ENCODE measurements around the gene MAP2K6.

Gene MAP2K6

DNA sequence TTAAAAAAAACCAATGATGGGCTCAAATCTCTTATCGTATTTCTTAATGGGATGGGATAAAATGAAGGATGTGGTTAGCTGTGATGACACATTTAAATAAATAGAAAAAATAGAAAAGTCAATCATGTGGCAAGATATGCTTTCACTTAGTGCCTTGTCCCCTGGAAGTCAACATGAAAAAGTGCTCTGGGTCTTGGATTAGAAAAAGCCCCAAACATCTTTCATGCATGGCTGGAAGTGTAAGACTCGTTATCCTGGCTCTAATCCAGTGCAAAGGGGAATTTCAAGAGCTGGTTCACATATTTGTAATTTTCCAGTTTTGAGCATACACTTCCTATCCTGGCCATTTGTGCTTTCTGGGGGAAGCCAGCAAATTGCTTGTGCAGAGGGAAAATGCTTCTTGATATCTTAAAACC lies 160.9 kb downstream of the MAP2K6 start:
- H3K27me3 Mint-ChIP-seq = peaks cover 25% of the 10 kb centered on the region
- no peaks in the 10 kb centered on the region for H3K9me3 Mint-ChIP-seq
- no peak overlapping the region for H3K27ac Mint-ChIP-seq
- ATAC-seq = no peak
- no peak overlapping the region for H3K4me3 Mint-ChIP-seq
- H3K4me1 Mint-ChIP-seq = peaks cover 11% of the 10 kb centered on the region
- H3K36me3 Mint-ChIP-seq = no peaks in the 10 kb centered on the region

DNA sequence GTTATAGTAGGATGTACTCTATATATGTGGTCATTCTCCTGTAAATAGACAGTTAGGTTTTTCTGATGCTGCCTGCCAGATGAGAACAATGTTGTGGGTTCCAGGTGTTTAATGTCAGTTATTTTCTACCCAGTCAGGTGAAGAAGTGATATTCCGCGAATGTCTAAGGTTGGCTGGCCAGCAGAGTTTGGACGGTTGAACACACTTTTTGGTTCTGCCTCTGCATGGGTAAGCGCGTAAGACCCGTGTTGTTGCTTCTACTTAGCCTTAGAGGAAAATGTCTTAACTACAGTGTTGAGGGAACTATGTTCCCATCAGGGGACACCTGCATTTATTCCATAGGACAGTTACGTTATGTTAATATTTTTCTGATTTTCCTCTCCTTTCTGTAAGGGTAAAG lies 162.6 kb downstream of the MAP2K6 start:
- H3K27ac Mint-ChIP-seq = no peak overlapping the region
- peaks cover 28% of the 10 kb centered on the region for H3K27me3 Mint-ChIP-seq
- no peak overlapping the region for H3K4me3 Mint-ChIP-seq
- H3K9me3 Mint-ChIP-seq = no peaks in the 10 kb centered on the region
- H3K4me1 Mint-ChIP-seq = peaks cover 24% of the 10 kb centered on the region
- ATAC-seq = no peak
- H3K36me3 Mint-ChIP-seq = no peaks in the 10 kb centered on the region

DNA sequence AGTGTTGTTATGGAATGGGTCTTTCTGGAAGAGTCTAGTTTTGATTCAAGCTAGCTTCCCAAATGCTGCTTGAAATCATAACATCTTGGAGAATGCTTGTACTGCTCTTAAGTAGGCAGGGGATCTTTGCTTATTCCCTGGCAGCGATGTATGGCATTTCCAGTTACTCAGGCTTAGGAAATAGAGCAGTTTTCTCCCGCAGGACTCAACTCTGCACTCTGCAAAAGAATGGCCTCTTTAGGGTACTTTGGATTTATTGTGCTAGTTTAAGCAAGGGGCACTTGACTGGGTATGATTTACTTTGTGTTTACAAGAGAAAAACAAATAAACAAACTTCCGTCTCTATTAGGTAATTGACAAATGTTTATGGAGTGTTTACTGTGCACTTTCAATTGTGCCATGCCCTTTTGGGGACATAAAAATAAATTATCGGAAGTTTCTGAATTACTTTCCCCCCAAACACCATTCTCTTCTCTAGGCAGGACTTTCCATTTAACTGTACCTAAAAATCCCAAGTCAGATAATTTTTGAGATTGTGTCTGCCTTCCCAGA lies 164.0 kb downstream of the MAP2K6 start:
- Mint-ChIP-seq H3K4me3 (no peak overlapping the region), H3K4me1 (peaks cover 24% of the 10 kb centered on the region), H3K27ac (no peak overlapping the region), H3K36me3 (no peaks in the 10 kb centered on the region), H3K27me3 (peaks cover 36% of the 10 kb centered on the region), H3K9me3 (no peaks in the 10 kb centered on the region)
- no peak for ATAC-seq

DNA sequence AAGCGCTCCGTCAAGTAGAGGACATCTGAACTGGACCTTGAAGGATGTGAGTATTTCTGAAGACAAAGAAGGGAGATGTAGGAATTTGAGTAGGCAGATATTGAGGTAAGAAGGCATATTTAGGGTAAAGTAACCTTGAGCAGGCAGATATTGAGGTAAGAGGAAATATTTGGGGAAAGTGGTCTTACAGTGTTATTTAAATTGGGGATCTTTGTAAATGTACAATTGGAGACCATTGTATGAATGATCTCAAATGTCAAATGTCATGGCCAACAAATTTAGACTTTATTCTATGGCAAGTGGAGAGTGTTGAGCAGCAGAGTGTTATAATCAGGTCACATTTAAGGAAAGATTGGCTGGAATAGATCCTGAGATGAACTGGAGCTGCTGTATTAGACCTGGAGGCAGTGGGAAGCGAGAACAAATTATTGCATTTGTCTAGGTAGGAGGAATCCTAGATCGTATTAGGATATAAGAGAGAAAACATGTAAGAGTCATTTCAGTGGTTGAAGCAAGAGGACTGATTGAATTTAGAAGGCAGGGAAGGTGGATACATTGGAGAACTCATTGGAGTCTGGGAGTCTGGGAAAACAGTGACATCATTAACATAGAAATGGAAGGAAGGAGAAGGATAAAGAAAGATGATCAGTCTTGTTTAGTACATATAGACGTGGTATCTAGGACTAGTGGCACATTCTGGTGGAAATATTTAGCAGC lies 165.6 kb downstream of the MAP2K6 start:
- Mint-ChIP-seq H3K9me3 (no peaks in the 10 kb centered on the region), H3K4me1 (peaks cover 24% of the 10 kb centered on the region), H3K36me3 (no peaks in the 10 kb centered on the region), H3K27ac (no peak overlapping the region), H3K27me3 (peaks cover 36% of the 10 kb centered on the region), H3K4me3 (no peak overlapping the region)
- no peak for ATAC-seq

DNA sequence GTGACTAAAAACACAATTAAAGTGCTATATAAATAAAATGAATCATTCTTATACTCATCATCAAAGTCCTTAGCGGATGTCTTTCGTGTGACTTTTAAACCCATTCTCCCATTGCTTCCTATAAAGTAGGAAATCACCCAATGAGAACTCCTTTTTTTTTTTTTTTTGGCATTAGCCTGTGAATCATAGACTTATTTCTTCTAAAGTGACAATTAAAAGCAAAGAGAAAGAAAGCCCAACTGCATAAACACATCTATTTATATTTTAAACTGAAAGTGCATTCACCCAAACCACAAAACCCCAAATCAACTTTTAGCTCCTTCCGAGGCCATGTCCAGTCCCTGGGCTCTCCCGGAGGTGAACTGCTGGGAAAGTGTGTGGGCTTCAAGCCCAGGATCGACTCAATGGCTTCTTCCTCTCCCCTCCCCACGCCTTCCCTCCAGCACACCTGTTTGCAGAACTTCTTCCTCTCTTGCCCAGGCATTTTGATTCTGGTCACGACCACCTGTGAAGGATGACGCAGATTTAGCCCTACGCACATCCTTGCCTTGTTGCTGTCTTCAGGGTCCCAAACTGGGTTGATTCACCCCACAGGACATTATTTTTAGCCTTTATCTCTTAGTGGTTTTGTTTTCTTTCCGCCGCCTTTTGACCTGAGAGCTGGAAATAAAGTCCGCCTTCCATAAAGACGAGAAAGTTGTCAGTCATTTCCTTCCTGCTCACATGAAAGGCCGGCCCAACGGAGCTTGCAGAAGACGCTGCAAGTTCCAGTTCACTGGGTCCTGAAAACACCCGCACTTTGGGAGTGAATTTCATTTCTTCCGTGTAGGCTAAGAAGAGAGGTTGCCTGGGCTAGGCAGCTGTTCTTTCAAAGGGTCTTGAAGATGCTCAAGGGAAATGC lies 166.8 kb downstream of the MAP2K6 start:
- Mint-ChIP-seq H3K4me3 (peak overlapping the region; percentile 67), H3K36me3 (no peaks in the 10 kb centered on the region), H3K9me3 (no peaks in the 10 kb centered on the region), H3K27me3 (peaks cover 29% of the 10 kb centered on the region), H3K27ac (peak overlapping the region; percentile 23), H3K4me1 (peaks cover 17% of the 10 kb centered on the region)
- ATAC-seq = peak; percentile 88

DNA sequence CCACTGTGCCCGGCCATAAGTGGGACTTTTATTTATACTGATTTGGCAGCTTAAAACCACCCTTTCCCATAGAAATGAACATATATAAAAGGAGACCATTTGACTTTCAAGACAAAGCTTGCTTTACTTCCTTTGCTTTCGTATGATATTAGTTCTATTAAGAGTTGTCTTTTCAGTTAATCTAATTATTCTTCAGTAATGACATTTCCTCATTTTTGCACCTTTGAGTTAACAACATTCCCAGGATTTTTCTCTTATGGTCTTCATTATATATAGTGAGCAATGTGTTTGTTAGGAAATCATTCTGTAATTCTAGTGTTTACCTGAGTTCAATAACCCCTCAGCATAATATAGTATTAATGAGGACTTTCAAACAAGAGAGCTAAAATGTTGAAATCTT lies 173.8 kb downstream of the MAP2K6 start:
- Mint-ChIP-seq H3K27ac (no peak overlapping the region), H3K4me3 (no peak overlapping the region), H3K4me1 (no peaks in the 10 kb centered on the region), H3K27me3 (peaks cover 11% of the 10 kb centered on the region), H3K9me3 (no peaks in the 10 kb centered on the region), H3K36me3 (no peaks in the 10 kb centered on the region)
- no peak for ATAC-seq

DNA sequence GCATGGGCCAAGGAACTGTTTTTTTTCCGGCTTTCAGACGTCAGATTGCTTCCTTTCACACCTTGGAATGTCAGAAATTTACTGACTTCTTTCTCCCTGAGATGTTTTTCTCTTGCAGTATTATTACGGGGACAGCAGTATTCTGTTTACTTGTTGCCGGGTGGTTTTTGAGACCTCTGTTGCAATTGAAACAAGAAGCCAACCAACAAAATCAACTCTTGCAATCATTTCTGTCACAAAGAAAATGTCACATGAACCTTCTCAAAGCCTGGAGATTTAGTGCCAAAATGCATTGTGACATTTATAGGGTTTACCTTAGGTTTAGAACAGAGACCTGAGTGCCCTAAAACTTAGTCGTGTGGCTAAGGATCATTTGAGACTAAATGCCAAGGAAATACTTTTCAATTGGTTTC lies 174.3 kb downstream of the MAP2K6 start:
- Mint-ChIP-seq H3K27me3 (peaks cover 16% of the 10 kb centered on the region), H3K27ac (no peak overlapping the region), H3K36me3 (no peaks in the 10 kb centered on the region), H3K9me3 (no peaks in the 10 kb centered on the region), H3K4me3 (no peak overlapping the region), H3K4me1 (no peaks in the 10 kb centered on the region)
- ATAC-seq = no peak

DNA sequence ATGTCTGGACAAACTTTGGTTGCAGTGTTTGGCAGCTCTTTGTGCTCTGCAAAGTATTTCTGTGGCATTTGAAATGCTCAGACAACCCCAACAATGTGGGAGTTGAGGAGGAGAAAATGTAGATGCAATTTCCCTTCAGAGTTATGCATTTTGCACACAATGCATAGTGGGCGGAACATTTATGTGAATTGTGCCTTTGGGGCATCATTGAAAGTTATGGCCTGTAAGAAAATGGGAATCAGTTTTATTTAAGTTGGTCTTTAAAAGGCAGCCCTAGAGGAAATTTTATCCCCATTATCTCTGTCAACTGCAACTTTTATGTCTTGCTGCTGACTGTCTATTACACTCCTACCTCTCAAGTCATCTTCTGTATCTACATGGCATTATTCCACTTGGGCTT lies 176.2 kb downstream of the MAP2K6 start:
- Mint-ChIP-seq H3K27ac (no peak overlapping the region), H3K4me1 (no peaks in the 10 kb centered on the region), H3K36me3 (no peaks in the 10 kb centered on the region), H3K9me3 (no peaks in the 10 kb centered on the region), H3K4me3 (no peak overlapping the region), H3K27me3 (peaks cover 16% of the 10 kb centered on the region)
- no peak for ATAC-seq

DNA sequence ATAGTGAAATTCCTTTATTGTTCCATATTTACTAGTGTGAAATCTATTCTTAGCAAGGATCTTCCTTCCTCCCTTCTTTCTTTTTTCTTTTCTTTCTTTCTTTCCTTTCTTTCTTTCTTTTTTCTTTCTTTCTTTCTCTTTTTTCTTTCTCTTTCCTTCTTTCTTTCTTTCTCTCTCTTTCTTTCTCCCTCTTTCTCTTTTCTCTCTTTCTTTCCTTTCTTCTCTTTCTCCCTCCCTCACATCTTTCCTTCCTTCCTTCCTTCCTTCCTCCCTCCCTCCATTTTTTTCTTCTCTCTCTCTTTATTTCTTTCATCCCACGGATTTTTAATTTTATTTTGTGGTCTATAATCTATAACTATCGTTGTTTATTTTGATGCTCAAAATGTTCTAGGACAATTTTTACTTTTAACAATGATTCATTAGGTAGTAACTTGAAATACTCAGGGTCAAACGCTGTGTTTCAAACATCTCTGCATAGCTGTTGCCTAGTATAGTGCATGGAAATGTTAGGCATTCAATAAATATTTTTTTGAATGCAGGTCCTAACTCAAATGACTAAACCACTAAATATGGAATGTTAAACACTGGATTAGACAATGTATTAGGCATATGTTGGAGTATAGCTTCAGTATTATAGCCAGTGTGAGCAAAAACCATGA lies 178.3 kb downstream of the MAP2K6 start:
- Mint-ChIP-seq H3K4me1 (no peaks in the 10 kb centered on the region), H3K27ac (no peak overlapping the region)

DNA sequence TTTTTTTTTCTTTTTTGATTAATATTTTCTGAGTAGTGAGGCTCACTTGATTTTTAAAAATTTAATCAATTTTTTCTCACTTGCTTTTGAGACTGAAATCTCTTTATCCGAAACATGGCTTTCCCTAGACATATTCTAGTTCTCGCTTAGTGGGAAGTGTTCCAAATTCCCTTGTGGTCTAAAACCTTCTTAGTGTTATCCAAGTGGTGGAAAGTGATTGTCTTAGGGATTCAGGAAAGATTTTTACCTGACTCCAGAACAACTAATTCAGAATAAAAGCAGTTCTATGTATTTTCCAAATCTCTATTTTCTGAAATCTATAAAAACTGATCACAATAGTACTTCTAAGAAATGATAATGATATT lies 178.8 kb downstream of the MAP2K6 start:
- no peaks in the 10 kb centered on the region for H3K4me1 Mint-ChIP-seq
- H3K9me3 Mint-ChIP-seq = no peaks in the 10 kb centered on the region
- H3K27me3 Mint-ChIP-seq = peaks cover 16% of the 10 kb centered on the region
- H3K27ac Mint-ChIP-seq = no peak overlapping the region
- no peak overlapping the region for H3K4me3 Mint-ChIP-seq
- no peaks in the 10 kb centered on the region for H3K36me3 Mint-ChIP-seq
- no peak for ATAC-seq

More for the DNA sequence above, 178.3 kb downstream of the MAP2K6 start:
- peaks cover 16% of the 10 kb centered on the region for H3K27me3 Mint-ChIP-seq
- H3K4me3 Mint-ChIP-seq = no peak overlapping the region
- no peaks in the 10 kb centered on the region for H3K9me3 Mint-ChIP-seq
- ATAC-seq = no peak
- no peaks in the 10 kb centered on the region for H3K36me3 Mint-ChIP-seq

DNA sequence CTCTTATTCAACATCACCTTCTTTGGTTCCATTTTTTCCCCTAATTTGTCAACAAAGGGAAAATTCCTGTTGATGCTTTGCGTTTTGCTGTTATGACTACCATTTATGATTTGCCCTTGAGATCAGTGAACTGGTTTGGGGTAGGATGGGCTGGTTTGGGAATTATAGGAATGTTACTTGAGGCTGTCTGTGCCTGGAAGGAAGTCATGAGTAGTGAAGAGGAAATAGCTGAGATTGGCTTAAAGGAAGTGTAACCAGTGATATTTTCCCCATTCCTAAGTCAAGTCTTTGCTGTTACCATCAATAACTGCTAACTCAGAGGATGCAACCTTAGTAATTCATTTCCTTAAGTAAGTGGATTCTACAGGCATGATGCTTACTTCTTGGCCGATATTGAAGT lies 179.2 kb downstream of the MAP2K6 start:
- Mint-ChIP-seq H3K27ac (no peak overlapping the region), H3K4me3 (no peak overlapping the region), H3K9me3 (no peaks in the 10 kb centered on the region), H3K4me1 (no peaks in the 10 kb centered on the region), H3K36me3 (no peaks in the 10 kb centered on the region), H3K27me3 (peaks cover 16% of the 10 kb centered on the region)
- ATAC-seq = no peak

DNA sequence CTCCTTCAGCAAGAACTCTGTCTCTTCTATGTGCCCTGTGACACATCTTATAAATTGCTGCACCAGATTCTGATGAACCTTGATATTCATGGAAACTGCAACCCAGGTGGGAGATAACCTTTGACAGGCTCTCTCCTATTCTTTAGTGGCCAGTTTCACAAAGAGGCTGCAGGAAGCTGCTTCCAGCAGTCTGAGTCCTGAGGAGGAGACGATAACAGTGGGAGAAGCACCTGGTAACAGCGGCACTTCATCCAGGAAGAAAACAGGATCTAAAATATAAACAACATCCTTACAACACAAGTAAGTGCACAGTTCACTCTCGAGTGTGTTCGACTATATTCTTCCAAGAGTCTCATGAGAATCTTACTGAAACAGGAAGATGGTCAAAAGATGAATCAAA lies 180.1 kb downstream of the MAP2K6 start:
- no peak for ATAC-seq
- H3K4me1 Mint-ChIP-seq = no peaks in the 10 kb centered on the region
- no peak overlapping the region for H3K4me3 Mint-ChIP-seq
- H3K27me3 Mint-ChIP-seq = peaks cover 16% of the 10 kb centered on the region
- H3K9me3 Mint-ChIP-seq = no peaks in the 10 kb centered on the region
- no peaks in the 10 kb centered on the region for H3K36me3 Mint-ChIP-seq
- H3K27ac Mint-ChIP-seq = no peak overlapping the region

DNA sequence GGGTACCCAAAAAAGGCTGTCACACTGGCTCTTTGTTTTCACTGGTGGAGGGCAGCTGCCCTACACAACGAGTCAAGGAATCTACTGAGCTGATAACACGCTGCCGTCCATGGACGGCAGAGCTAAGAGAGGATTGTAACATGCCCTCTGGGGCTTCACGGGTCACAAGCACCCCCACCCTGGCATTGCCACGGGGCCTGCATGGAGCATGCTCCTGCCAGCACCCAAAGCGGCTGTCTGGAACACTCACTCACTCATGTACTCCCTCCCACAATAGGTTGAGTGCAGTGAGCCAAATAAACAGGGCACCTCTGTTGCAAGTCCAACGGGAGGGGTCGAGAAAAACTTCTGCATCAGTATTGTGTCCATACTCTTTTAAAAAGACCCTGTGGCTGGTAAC lies 181.6 kb downstream of the MAP2K6 start:
- peaks cover 16% of the 10 kb centered on the region for H3K27me3 Mint-ChIP-seq
- no peaks in the 10 kb centered on the region for H3K36me3 Mint-ChIP-seq
- no peak overlapping the region for H3K27ac Mint-ChIP-seq
- ATAC-seq = no peak
- H3K9me3 Mint-ChIP-seq = no peaks in the 10 kb centered on the region
- no peaks in the 10 kb centered on the region for H3K4me1 Mint-ChIP-seq
- H3K4me3 Mint-ChIP-seq = no peak overlapping the region

DNA sequence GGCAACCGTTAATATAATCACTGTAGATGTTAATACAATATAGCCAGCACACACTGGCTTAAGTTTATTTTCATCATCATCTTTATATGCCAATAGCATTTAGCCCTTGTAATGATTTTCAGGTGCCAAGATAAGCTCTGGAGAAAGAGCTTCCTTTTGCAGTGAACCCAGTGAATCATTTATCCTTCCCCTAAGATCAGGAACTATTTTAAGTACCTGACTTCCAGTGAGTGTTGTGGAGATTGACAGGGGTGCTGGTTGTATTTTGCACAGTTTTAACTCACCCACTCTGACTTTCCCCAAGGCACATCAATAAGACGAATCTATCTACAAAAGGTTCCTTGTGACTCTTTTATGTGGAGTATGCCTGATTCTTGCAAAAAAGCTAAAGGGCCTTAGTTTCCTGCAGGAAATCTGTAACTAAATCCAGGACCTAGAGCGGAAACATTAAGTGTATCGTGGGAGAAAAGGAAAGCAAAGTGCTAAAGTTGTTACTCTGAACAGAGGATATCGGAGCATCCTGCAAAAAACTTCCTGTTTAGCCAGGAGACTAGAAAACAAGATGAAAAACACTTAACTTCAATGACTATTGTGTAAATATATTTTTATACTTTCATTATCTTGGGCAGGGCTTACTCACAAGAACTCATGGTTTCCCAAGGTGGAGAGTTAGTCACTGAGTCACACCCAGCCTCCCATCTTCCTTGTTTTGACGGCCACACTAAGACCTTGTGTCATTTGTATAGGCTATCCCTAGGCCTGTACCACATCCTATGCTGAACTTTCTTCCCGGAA lies 183.6 kb downstream of the MAP2K6 start:
- no peaks in the 10 kb centered on the region for H3K4me1 Mint-ChIP-seq
- no peak overlapping the region for H3K4me3 Mint-ChIP-seq
- no peak overlapping the region for H3K27ac Mint-ChIP-seq
- H3K27me3 Mint-ChIP-seq = peaks cover 7% of the 10 kb centered on the region
- no peak for ATAC-seq
- no peaks in the 10 kb centered on the region for H3K9me3 Mint-ChIP-seq
- H3K36me3 Mint-ChIP-seq = no peaks in the 10 kb centered on the region

DNA sequence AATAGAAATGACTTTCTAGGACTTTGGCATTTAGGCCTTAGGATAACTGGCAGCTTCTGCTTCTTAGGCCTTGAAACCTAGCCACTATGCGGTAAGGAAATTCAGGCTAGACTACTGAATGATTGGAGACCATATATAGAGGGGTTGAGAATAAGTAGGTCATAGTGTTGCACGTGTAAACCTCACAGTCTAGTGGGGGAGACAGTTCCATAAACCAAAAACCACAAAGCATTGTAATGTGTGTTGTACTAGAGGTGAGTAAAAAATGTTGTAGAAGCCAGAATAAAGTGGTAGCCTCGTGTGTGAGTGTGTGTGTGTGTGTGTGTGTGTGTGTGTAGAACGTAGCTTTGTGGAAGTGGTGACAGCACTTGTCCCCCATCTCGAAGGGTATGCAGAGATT lies 188.5 kb downstream of the MAP2K6 start:
- Mint-ChIP-seq H3K27me3 (peaks cover 22% of the 10 kb centered on the region), H3K9me3 (no peaks in the 10 kb centered on the region), H3K27ac (no peak overlapping the region), H3K4me3 (no peak overlapping the region), H3K36me3 (no peaks in the 10 kb centered on the region), H3K4me1 (peaks cover 10% of the 10 kb centered on the region)
- no peak for ATAC-seq
